Vagina (tissue), 2 donors: ENCODE results near the gene TCTN3.

Experiments
- POLR2A ChIP-seq, 2 donors: fragments of 450-650 bp; IDR thresholded peaks; one replicate each; pipeline ENCODE4 v1.6.1; 2017; ENCODE audit warnings: antibody characterized with exemption in 2 of 2, mild to moderate bottlenecking in 2 of 2, moderate library complexity in 2 of 2
- POLR2AphosphoS5 ChIP-seq, 2 donors: sonication (generic); formaldehyde crosslinking; IDR thresholded peaks; one replicate each; pipeline ENCODE4 v1.9.0; 2017; ENCODE audit warnings: antibody characterized with exemption in 2 of 2, mild to moderate bottlenecking in 2 of 2, low read depth in 1 of 2; ENCODE audit not compliant: insufficient read depth in 1 of 2
- TF ChIP-seq, protein P1 (sequence below), 3 experiments: fragments of 450-650 bp in 2 of 3; fragments of 200-600 bp in 1 of 3; sonication (generic) in 1 of 3; IDR thresholded peaks; one replicate each; pipeline ENCODE4 v1.5.1; 2017 to 2019; ENCODE audit warnings: antibody characterized with exemption in 3 of 3, mild to moderate bottlenecking in 2 of 3, moderate library complexity in 2 of 3

GRCh38 chr10:95618101-95618500 is 75.6 kb downstream of the TCTN3 start:
- TF ChIP-seq, protein P1, sequence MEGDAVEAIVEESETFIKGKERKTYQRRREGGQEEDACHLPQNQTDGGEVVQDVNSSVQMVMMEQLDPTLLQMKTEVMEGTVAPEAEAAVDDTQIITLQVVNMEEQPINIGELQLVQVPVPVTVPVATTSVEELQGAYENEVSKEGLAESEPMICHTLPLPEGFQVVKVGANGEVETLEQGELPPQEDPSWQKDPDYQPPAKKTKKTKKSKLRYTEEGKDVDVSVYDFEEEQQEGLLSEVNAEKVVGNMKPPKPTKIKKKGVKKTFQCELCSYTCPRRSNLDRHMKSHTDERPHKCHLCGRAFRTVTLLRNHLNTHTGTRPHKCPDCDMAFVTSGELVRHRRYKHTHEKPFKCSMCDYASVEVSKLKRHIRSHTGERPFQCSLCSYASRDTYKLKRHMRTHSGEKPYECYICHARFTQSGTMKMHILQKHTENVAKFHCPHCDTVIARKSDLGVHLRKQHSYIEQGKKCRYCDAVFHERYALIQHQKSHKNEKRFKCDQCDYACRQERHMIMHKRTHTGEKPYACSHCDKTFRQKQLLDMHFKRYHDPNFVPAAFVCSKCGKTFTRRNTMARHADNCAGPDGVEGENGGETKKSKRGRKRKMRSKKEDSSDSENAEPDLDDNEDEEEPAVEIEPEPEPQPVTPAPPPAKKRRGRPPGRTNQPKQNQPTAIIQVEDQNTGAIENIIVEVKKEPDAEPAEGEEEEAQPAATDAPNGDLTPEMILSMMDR (IDR thresholded peaks at IDR 0.05): no peak
- TF ChIP-seq POLR2AphosphoS5 (IDR thresholded peaks at IDR 0.05; ENCODE audit: insufficient read depth in 1 of 2, low read depth in 1 of 2) (no peak), POLR2A (IDR thresholded peaks at IDR 0.05) (no peak)
